ENCODE data around the gene DGUOK.
A peak's percentile ranks its signal among the peaks of the same experiment; 100 is the strongest.

The DGUOK gene

DNA sequence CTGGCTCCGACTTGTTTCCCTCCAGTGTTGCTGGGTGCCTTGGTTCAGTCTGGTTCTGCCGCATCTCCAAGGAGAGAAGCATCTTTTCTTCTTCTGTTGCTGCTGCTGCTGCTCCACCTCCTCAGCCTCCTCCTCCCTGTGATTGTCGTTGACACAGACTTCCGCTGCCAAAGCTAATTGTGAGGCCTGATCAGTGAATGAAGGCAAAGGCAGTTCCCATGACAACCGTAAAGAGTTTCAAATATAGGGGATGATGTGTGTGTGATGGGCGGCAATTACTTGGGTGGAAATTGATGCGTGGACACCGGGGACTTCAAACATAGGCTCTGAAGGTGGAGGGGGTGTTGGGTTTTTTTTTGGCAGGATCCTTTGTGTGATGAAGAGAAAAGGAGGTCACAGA, 71.8 kb downstream of the DGUOK start:
- TF ChIP-seq, protein P1, sequence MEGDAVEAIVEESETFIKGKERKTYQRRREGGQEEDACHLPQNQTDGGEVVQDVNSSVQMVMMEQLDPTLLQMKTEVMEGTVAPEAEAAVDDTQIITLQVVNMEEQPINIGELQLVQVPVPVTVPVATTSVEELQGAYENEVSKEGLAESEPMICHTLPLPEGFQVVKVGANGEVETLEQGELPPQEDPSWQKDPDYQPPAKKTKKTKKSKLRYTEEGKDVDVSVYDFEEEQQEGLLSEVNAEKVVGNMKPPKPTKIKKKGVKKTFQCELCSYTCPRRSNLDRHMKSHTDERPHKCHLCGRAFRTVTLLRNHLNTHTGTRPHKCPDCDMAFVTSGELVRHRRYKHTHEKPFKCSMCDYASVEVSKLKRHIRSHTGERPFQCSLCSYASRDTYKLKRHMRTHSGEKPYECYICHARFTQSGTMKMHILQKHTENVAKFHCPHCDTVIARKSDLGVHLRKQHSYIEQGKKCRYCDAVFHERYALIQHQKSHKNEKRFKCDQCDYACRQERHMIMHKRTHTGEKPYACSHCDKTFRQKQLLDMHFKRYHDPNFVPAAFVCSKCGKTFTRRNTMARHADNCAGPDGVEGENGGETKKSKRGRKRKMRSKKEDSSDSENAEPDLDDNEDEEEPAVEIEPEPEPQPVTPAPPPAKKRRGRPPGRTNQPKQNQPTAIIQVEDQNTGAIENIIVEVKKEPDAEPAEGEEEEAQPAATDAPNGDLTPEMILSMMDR (IDR thresholded peaks at IDR 0.05; ENCODE audit: insufficient read depth, low read depth, low read length, missing control alignments), result no peak

DNA sequence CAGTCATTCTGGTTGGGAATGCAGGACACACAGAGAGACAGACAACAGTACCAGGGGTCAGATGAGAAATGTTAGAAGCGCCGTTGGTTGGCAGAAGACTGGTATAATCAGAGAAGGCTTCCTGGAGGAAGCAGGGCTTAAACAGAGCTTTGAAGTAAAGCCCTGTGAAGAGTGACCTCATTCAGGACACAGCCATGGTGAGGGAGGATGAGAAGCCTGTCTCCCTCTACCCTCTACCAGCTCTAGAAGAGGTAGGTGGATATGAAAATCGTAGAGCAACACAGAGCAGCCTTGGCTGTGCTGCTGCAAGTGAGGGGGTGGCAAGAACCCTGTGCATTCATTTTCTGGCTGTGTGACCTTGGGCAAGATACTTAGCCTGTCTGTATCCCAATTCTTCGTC, 72.3 kb downstream of the DGUOK start:
- TF ChIP-seq, protein P1 (IDR thresholded peaks at IDR 0.05; ENCODE audit: insufficient read depth, low read depth, low read length, missing control alignments), result no peak
- no peak for DNase-seq (ENCODE audit: low read depth)

More for the DNA sequence above, 71.8 kb downstream of the DGUOK start:
- DNase-seq (ENCODE audit: low read depth), result no peak
- H3K4me3 ChIP-seq (ENCODE audit: low read depth, low read length), result no peak overlapping the region

DNA sequence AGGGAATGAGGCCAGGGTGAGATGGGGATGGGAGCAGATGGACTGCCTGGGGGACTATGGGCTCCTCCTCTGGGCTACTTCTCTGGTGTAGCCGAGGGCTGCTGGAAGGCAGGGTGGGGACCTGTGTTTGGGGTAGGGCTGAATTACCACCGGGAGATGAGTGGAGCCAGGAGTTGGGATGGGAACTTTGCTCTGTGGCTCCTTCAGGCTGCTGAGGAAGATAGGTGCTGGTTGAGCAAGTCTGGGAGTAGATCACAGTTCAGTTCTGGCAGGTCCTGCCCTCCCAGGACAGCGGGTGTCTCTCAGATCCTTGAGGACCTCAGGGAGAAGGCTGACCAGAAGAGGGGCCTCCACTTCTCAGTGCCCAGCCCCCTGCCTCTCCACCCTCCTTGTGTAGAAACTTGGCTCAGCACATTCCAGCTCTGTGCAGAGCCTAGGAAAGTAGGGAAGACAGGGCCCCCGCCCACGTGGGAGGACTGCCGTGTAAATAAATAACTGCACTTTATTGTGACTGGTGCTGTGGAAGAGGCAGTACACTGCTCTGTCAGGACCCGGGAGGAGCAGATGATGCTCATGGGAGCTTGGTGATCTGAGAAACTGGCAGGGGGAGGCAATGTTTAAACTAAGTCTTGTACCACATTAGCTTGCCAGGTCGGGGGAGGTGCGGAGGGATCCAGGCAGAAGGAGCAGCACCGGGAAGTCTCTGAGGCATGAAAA, 73.4 kb downstream of the DGUOK start:
- no peak overlapping the region for H3K4me3 ChIP-seq (ENCODE audit: low read depth, low read length)
- no peak for DNase-seq (ENCODE audit: low read depth)
- TF ChIP-seq, protein P1 (IDR thresholded peaks at IDR 0.05; ENCODE audit: insufficient read depth, low read depth, low read length, missing control alignments), result no peak

More for the DNA sequence above, 72.3 kb downstream of the DGUOK start:
- H3K4me3 ChIP-seq (ENCODE audit: low read depth, low read length), result no peak overlapping the region

DNA sequence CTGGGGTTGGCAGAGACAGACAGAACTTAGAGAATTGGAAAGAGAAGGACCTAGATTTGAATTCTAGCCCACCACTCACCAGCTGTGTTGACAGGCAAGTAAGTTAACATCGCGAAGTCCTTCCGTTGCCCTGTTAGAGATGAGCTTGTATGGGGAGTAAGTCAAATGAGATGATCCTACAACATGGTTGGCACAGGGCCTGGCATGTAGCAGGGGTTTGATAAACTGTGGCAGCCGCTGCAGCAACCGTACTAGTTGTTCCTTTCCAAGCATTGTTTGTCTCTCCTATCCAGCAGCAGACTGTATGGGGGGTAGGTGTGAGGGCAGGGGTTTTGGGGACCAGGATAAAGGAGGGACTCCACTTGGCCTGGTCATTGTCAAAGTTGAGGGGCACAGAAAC, 74.0 kb downstream of the DGUOK start:
- TF ChIP-seq, protein P1 (IDR thresholded peaks at IDR 0.05; ENCODE audit: insufficient read depth, low read depth, low read length, missing control alignments), result no peak
- no peak for DNase-seq (ENCODE audit: low read depth)
- no peak overlapping the region for H3K4me3 ChIP-seq (ENCODE audit: low read depth, low read length)

DNA sequence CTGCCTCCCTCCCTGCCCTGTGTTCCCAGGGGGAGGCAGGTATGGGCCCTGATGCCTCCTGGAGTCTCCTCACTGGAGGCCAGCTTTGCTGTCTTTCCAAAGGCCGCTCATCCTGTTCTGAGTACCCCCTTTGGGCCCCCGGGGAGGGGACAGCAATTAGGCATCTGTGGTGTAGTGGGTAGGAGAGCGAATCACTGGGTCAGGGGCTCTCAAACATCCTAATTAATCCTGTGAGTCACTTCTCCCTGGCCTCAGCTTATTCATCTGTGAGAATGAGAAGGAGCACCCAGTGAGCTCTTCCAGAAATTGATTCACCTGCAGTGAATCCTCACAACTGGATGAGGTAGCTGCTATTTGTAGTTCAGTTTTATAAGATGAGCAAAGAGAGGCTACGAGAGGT, 74.4 kb downstream of the DGUOK start:
- H3K4me3 ChIP-seq (ENCODE audit: low read depth, low read length), result no peak overlapping the region
- DNase-seq (ENCODE audit: low read depth), result no peak
- TF ChIP-seq, protein P1 (IDR thresholded peaks at IDR 0.05; ENCODE audit: insufficient read depth, low read depth, low read length, missing control alignments), result no peak

DNA sequence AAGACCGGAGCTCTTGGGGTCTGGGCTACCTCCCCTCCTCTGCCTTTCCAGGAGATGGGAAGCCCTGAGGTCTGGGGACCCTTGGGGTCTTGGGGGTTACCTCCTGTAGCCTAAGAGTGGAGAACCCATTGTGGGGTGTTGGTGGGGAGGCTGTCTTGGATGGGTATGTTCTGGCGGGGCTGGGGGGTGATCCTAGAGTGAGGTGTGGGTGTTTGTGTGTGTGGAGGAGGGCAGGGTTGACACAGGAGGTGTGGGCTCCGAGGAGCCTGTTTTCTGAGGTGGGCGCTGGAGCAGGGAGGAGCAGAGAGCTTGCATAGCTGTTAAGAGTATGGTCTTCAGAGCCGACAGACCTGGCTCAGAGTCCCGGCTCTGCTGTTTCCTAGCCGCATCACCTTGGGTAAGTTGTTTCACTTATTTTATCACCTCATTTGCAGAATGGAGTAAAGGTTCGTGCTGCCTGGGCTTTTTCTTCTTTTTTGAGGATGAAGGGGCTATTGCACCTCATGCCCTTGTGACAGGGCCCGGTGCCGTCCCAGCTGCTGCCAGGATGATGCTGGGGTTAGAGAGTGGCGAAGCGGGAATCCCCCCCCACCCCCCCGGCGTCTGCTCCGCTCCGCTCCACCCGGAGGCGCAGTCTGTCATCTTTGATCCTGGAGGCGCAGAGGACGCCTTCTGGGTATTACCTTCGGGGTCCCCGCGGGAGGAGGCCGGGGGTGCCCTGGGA, 75.3 kb downstream of the DGUOK start:
- peak overlapping the region; percentile 47 for H3K4me3 ChIP-seq (ENCODE audit: low read depth, low read length)
- DNase-seq (ENCODE audit: low read depth), result no peak
- TF ChIP-seq, protein P1 (IDR thresholded peaks at IDR 0.05; ENCODE audit: insufficient read depth, low read depth, low read length, missing control alignments), result peak; percentile 9

Data from GM12865 (cell line).